ENCODE data around the gene HSPA12A.

The HSPA12A gene

GRCh38 chr10:116668018-116668417 lies 74.3 kb downstream of the HSPA12A start:
- DNase-seq (ENCODE audit: low read depth in 3 of 3): no peak

- no peak for DNase-seq (ENCODE audit: low read depth in 3 of 3)
Measured at GRCh38 chr10:116667484-116667883, 74.9 kb downstream of the HSPA12A start.

- DNase-seq (ENCODE audit: low read depth in 3 of 3): no peak
Measured at GRCh38 chr10:116665541-116666125, 76.7 kb downstream of the HSPA12A start.

GRCh38 chr10:116664631-116665030 lies 77.7 kb downstream of the HSPA12A start:
- no peak for DNase-seq (ENCODE audit: low read depth in 3 of 3)

- no peak for DNase-seq (ENCODE audit: low read depth in 3 of 3)
Measured at GRCh38 chr10:116663342-116663741, 79.0 kb downstream of the HSPA12A start.

GRCh38 chr10:116660860-116661259 lies 81.5 kb downstream of the HSPA12A start:
- no peak for DNase-seq (ENCODE audit: low read depth in 3 of 3)

GRCh38 chr10:116659049-116659670 lies 83.2 kb downstream of the HSPA12A start:
- no peak for DNase-seq (ENCODE audit: low read depth in 3 of 3)

GRCh38 chr10:116657863-116658551 lies 84.4 kb downstream of the HSPA12A start:
- DNase-seq (ENCODE audit: low read depth in 3 of 3): no peak

GRCh38 chr10:116656044-116656443 lies 86.3 kb downstream of the HSPA12A start:
- DNase-seq (ENCODE audit: low read depth in 3 of 3): no peak

- DNase-seq (ENCODE audit: low read depth in 3 of 3): no peak
Measured at GRCh38 chr10:116655568-116655967, 86.8 kb downstream of the HSPA12A start.

GRCh38 chr10:116654816-116655215 lies 87.5 kb downstream of the HSPA12A start:
- no peak for DNase-seq (ENCODE audit: low read depth in 3 of 3)

- DNase-seq (ENCODE audit: low read depth in 3 of 3): no peak
Measured at GRCh38 chr10:116653885-116654284, 88.5 kb downstream of the HSPA12A start.

- no peak for DNase-seq (ENCODE audit: low read depth in 3 of 3)
Measured at GRCh38 chr10:116648903-116649302, 93.5 kb downstream of the HSPA12A start.

GRCh38 chr10:116646502-116646901 lies 95.9 kb downstream of the HSPA12A start:
- DNase-seq (ENCODE audit: low read depth in 3 of 3): no peak

- no peak for DNase-seq (ENCODE audit: low read depth in 3 of 3)
Measured at GRCh38 chr10:116637830-116638229, 104.5 kb downstream of the HSPA12A start.

- no peak for DNase-seq (ENCODE audit: low read depth in 3 of 3)
Measured at GRCh38 chr10:116636976-116637375, 105.4 kb downstream of the HSPA12A start.

GRCh38 chr10:116636385-116636784 lies 106.0 kb downstream of the HSPA12A start:
- DNase-seq (ENCODE audit: low read depth in 3 of 3): no peak

- no peak for DNase-seq (ENCODE audit: low read depth in 3 of 3)
Measured at GRCh38 chr10:116634126-116634975, 108.0 kb downstream of the HSPA12A start.

GRCh38 chr10:116633216-116633600 lies 109.2 kb downstream of the HSPA12A start:
- no peak for DNase-seq (ENCODE audit: low read depth in 3 of 3)

GRCh38 chr10:116632596-116633215 lies 109.7 kb downstream of the HSPA12A start:
- no peak for DNase-seq (ENCODE audit: low read depth in 3 of 3)

- no peak for DNase-seq (ENCODE audit: low read depth in 3 of 3)
Measured at GRCh38 chr10:116631871-116632295, 110.5 kb downstream of the HSPA12A start.

GRCh38 chr10:116630020-116630419 lies 112.3 kb downstream of the HSPA12A start:
- DNase-seq (ENCODE audit: low read depth in 3 of 3): no peak
